GM19395 (cell line): ENCODE measurements around the gene PHRF1.
"Not testable (repeated sequence)": the region's sequence is repeated elsewhere in the genome, so short reads cannot be mapped to it uniquely, and the experiment has no call there.

Source experiments
- ATAC-seq: cut with Tn5 transposase; IDR thresholded peaks from one replicate; pipeline ENCODE4 v1.9.1; 2021; ENCODE audit warnings: mild to moderate bottlenecking, moderate library complexity; ENCODE audit not compliant: unreplicated experiment

PHRF1 gene

DNA sequence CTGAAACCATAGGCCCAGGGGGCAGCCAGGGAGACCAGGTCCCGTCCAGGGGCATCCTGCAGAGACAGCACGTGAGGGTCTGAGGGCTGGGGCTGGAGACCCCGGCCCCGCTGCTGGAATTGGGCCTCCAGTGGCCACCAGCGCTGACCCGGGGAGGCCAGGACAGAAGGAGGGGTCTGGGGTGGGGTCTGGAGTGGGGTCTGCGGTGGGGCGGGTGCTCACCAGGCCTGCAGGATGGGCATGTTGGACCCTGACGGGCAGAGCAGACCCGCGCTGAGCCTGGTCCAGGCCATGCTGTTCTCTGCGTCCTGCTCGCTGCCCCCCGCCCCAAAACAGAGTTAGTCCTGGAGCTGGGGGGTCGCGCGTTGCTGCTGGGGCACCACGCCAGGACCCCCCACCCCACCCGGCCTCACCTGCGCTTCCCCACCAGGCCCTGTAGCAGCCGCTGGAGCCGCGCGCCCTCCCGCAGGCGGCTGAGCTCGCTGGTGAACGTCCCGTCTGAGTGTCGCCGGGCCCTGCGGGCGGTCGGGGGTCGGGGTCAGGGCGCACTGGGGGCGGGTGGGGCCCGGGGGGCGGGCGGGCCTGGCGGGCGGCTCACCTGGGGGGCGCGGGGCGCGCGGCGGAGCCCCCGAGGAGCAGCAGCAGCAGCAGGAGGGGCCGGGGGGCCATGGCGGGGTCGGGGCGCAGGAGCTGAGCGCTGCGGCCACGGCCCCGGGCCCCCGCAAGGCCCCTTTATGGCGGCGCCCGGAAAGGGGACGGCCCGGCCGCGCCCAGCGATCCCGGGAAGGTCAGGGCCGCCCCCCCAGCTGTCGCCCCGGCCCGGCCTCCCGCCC is 50.4 kb downstream of the PHRF1 start, which contains the start of gene SCT:
SCT (minus strand) TSS at position 707 of the 833 bp plus-strand sequence; CDS start at position 669, 38 bp downstream.
- no peak for ATAC-seq

DNA sequence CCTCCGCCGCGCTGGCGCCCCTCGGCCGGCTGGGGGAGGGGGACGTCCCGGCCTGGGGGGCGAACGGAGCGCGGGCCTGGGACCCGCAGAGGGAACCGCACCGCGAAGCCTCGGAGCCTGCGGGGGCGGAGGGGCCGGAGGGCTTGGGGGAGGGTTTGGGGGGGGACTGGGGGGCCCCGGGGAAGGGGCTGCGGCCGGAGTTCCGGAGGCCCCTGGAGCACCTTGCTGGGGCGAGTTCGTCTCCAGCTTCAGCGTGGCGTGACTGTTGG is 51.0 kb downstream of the PHRF1 start:
- ATAC-seq, result no peak

GRCh38 chr11:628056-628455 is 51.8 kb downstream of the PHRF1 start:
- ATAC-seq, result no peak

GRCh38 chr11:629237-629583 is 52.9 kb downstream of the PHRF1 start:
- peak; percentile 56 for ATAC-seq

DNA sequence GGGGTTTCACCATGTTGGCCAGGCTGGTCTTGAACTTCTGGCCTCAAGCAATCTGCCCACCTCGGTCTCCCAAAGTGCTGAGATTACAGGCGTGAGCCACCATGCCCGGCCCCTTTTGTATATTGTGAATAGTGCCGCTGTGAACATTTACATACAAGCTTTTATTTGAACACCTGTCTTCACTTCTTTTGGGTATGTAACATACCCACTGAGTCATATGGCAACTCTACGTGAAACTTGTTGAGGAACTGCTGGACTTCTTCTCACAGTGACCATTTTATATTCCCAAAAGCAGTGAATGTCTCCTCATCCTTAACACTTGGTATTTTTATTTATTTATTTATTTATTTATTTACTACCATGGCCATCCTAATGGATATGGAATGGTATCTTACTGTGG is 54.6 kb downstream of the PHRF1 start:
- no peak for ATAC-seq

- ATAC-seq, result no peak
Observed at GRCh38 chr11:635945-636510, 59.8 kb downstream of the PHRF1 start.

GRCh38 chr11:636511-637332 is 60.5 kb downstream of the PHRF1 start, which contains the start of gene DRD4:
DRD4 (plus strand) TSS chr11:637269; CDS start chr11:637305, 36 bp downstream.
- ATAC-seq, result no peak

DNA sequence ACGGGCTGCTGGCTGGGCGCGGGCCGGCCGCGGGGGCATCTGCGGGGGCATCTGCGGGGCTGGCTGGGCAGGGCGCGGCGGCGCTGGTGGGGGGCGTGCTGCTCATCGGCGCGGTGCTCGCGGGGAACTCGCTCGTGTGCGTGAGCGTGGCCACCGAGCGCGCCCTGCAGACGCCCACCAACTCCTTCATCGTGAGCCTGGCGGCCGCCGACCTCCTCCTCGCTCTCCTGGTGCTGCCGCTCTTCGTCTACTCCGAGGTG is 61.0 kb downstream of the PHRF1 start:
- no peak for ATAC-seq

DNA sequence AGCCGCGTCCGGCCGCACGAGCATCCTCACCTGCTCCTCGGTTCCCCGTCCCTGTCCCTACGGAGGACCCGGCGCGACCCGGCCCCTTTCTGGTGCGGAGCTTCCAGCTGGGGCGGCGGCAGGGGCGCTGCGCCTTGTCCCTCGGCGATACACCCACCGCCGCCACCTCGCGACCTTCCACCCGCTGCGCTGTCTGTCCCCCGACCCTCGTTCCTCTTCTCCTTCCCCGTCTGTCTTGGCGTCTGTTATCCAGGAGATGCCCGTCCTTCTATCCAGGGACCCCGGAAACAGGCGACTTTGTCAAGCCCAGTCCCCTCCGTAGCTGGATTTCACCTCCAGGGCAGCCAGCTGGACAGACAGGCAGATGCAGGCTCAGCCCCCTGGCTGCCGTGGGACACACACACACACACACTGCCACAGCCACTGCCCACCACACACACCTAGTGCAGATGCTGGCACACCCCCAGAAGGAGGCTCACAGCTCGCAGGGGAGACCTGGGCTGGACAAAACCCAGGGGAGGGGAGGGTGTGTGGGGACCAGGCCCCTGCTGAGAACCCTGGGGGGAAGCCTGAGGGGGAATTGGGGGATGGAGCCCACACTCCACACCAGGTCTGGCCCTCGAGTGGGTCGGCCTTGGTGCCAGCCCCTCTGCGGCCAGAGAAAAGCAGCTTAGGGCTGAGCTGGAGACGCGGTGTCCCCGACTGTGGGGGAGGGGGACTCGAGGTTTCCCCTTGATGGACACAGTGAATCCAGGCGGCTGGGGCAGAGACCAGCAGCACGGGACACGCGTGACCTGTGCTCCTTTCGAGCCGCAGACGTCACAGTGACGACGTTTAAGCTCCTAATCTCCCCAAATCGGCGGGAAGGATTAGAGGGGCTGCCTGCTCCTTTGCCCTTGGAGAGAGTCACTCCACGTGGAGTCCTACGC is 61.6 kb downstream of the PHRF1 start:
- no peak for ATAC-seq

DNA sequence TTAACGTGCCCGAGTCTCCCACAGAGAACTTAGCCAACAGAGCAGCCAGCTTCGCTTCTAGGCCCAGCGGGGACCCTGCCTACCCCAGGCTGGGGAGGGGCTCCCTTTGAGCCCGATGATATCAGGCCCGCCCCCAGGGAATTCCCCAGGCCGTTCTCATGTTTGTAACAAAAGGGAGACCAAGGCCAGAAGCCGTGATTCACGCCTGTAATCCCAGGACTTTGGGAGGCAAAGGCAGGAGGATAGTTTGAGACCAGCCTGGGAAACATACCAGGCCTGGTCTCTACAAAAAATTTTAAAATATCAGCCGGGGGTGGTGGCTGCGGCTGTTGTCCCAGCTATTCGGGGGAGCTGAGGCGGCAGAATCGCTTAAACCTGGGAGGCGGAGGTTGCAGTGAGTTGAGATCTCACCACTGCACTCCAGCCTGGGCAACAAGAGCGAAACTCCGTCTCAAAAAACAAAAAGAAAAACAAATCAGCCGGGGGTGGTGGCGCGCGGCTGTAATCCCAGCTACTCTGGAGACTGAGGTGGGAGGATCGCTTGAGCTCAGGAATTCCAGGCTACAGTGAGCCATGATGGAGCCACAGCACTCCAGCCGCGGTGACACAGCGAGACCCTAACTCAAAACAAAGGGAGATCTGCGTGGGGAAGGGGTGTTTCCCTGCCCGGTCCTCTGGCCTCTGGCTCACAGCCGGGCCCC is 62.5 kb downstream of the PHRF1 start:
- no peak for ATAC-seq

DNA sequence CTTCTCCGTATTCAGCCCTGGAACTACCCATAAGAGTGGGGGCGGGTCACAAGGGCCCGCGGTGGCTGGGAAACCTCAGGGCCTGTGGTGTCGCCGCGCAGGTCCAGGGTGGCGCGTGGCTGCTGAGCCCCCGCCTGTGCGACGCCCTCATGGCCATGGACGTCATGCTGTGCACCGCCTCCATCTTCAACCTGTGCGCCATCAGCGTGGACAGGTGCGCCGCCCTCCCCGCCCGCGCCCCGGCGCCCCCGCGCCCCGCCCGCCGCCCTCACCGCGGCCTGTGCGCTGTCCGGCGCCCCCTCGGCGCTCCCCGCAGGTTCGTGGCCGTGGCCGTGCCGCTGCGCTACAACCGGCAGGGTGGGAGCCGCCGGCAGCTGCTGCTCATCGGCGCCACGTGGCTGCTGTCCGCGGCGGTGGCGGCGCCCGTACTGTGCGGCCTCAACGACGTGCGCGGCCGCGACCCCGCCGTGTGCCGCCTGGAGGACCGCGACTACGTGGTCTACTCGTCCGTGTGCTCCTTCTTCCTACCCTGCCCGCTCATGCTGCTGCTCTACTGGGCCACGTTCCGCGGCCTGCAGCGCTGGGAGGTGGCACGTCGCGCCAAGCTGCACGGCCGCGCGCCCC is 63.2 kb downstream of the PHRF1 start:
- ATAC-seq, result no peak

GRCh38 chr11:640021-640706 is 63.9 kb downstream of the PHRF1 start:
- ATAC-seq, result no peak

GRCh38 chr11:641806-642370 is 65.6 kb downstream of the PHRF1 start:
- ATAC-seq, result no peak

DNA sequence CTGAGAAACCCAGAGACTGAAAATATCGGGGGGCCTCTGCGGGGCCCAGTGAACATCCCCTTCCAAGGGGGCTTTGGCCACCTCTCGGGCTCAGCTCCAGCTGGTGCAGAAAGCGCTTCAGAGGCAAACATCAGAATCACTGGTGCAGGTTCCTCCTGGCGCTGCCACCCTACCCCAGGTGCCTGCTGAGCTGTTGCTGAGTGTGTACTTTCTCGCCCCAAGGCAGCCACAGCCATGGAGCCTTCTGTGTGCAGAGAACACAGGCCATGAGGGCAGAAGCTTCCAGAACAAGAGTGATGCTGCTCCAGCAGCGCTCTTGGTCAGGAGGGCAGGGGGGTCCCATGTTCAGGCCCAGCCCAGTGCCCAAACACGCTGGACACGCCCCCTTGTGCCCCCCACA is 67.1 kb downstream of the PHRF1 start:
- no peak for ATAC-seq

DNA sequence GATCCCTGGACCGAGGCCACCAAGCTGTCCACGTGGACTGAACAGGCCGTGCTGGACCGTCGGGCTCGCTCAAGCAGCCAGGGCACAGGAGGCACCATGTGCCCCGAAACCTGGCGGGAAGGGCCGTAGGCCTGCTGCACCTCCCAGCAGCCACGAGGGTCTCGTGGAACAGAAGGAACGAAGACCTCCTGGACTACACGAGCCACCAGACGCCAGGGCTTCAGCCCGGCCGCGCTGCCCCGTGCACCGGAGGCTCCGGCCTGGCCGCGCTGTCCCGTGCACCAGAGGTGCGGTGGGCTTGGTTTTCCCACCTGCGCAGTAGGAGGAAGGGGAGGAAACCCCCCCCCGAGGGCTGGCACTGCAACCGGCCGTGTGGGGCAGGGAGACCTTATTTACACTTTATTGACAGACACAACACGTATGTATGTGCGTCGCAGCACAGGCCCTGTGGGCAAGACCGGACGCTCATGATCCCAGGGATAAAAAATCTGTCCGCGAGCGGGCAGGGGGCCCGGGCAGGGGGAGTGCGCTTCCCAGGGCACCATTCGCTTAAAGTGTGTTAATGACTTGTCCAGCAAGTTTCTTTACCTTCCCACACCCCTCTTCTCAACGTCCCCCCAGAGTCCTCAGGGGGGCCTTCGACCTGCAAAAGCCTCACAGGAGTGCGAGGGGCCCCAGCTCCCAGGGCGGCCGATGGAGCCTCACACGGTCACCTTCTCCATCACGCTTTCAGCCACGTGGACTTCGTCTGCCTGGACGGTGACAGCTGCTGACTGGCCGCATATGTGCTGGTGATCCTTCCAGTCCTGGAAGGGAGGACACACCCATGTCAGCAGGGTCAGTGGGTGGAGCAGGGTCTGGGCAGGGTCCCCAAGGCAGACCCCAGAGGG is 67.8 kb downstream of the PHRF1 start:
- no peak for ATAC-seq

- ATAC-seq, result no peak
Observed at GRCh38 chr11:645536-645935, 69.3 kb downstream of the PHRF1 start.

GRCh38 chr11:646214-646613 is 69.9 kb downstream of the PHRF1 start:
- no peak for ATAC-seq

DNA sequence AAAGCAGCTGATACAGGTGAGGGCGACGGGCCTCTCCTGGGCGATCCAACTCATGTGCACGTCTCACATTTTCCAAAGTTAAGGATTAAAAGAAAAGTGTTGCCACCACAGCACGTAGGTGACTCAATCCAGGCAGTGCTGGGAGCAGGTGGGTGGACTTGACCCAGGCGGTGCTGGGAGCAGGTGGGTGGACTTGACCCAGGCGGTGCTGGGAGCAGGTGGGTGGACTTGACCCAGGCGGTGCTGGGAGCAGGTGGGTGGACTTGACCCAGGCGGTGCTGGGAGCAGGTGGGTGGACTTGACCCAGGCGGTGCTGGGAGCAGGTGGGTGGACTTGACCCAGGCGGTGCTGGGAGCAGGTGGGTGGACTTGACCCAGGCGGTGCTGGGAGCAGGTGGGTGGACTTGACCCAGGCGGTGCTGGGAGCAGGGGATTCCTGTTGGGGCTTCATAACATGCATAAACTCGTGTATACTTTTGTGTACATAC is 71.4 kb downstream of the PHRF1 start:
- not testable (repeated sequence) for ATAC-seq
